Activated CD4-positive, CD25-positive, alpha-beta regulatory T cell treated with anti-CD3 and anti-CD28 coated beads, Interleukin-2, amount 50 U/mL, for 24 hours (primary cell): ENCODE results near the gene APOLD1.

ENCODE experiments used
- ATAC-seq, 2 donors: fragments of 150-1000 bp; cut with Tn5 transposase; one replicate each; pipeline ENCODE4 v1.10.0; 2021; ENCODE audit warnings: mild to moderate bottlenecking in 1 of 2, moderate library complexity in 1 of 2

Gene APOLD1

GRCh38 chr12:12839873-12840579 is 54.6 kb downstream of the APOLD1 start:
- ATAC-seq, result no peak

- ATAC-seq, result no peak
These were observed 55.1 kb downstream of the APOLD1 start for GRCh38 chr12:12840580-12840899.
